ENCODE measurements around the gene SLC36A1.
"Not testable (repeated sequence)": the region's sequence is repeated elsewhere in the genome, so short reads cannot be mapped to it uniquely, and the experiment has no call there.

The SLC36A1 gene

DNA sequence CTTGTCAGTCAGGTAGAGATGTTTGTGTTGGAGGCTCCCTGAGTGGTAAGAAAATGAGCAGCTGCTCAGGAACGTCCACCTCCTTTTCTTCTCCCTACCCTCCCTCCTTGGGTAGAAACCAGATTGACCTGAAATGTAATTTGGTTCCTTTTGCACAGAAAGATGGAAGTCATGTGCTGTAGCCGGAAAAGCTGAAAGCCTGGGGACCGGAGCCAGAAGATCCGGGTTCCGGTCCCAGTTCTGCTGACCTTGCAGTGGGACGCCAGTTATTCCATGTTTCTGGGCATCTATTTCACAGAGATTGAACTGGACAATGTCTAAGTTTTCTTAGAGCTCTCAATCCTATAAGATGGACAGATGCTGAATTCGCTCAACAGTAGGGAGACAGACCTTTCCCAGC, 40.1 kb downstream of the SLC36A1 start:
- DNase-seq, result no peak

DNA sequence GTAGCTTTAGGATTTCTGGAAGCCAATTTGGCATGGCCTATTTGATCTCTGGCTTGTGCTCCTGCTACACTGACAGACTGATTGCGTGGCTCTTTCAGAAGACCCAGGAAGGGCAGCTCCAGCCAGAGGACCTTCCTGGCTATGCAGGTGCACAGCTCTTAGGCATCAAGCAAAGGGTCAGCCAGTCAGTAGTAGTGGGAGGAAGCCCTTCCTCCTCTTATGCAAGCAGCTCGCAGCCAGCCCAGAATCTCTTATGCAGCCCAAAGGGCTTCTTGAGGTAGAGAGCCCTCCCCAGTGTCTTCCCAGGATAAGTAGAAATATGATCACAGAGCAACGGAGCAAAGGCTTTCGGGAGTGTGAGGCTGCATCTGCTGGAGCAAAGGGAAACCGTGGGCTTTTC, 43.2 kb downstream of the SLC36A1 start:
- no peak for DNase-seq

DNA sequence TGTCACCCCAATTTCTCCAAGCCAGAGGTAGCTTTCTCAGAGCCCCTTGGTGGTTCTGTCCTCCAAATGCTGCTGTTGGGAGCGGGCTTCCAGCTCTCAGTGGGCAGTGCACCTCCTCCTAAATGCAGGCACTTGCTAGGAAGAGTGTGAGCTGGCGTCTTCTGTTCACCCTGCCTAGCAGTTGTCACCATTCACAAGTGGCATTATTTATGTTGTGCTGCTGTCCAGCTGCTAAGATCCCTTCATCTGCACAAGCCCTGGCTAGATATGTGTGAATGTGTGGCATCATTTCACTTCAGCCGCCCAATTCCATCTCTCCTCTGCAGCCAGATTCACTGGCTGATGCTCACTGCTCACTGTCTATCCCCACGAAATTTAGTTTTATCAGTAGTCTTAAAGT, 43.7 kb downstream of the SLC36A1 start:
- DNase-seq, result no peak

DNA sequence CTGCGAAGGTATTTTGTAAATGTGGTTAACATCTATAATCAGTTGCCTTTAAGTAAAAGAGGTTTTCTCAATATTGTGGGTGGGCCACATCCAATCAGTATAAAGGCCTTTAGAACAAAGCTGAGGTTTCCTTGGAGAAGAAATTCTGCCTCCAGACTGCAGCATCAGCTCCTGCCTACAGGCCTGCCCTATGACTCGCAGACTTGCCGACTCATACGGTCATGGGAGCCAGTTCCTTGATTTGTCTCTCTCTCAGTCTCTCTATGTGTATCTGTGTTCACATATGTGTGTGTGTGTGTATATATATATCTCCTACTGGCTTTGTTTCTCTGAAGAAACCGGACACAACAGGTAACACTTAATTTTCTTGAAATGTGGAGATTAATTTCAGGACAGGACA, 45.3 kb downstream of the SLC36A1 start:
- DNase-seq, result peak in 1 of 2 experiments; percentile 8

DNA sequence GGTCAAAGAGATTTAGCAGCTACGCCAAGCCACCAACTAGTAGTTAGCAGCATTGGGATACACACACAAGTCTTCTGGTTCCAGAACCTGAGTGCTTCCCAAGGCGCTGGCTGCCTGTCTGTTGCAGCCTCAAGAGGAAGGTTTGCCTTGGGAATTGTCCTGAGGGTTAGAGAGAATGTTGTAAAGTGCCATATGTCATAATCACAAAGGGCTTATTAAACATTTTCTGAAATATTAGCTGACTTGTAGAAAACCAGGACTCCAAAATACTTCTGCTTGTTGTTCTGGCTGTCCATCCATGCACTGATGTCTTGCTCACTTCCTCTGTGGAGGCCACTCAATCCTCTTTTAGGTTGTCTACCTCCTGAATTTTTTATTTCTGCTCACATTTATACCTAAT, 46.3 kb downstream of the SLC36A1 start:
- DNase-seq, result no peak

DNA sequence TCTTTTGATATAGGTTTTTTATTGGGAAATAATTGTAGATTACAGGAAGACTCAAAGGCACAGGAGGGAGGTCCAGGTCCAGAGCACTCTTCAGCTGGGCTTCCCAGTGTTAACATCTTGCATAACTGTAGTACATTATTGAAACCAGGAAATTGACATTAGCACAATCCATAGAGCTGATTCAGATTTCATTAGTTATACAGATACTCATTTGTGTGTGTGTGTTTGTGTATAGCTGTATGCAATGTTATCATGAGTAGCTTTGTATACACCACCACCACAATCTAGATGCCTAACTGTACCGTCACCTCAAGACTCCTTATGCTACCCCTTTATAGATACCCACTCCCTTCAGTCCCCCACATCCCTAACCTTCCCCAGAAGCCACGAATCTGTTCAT, 47.9 kb downstream of the SLC36A1 start:
- no peak for DNase-seq

DNA sequence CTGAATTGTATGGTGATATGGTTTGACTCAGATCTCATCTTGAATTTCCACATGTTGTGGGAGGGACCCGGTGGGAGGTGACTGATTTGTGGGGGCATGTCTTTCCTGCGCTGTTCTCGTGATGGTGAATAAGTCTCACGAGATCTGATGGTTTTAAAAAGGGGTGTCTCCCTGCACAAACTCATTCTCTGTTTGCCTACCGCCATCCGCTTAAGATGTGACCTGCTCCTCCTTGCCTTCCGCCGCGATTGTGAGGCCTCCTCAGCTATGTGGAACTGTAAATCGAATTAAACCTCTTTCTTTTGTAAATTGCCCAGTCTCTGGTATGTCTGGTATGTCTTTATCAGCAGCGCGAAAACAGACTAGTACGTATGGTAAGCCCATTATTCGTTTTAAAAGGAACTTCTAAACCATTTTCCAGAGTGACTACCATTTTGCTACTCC, 48.7 kb downstream of the SLC36A1 start:
- DNase-seq, result no peak

DNA sequence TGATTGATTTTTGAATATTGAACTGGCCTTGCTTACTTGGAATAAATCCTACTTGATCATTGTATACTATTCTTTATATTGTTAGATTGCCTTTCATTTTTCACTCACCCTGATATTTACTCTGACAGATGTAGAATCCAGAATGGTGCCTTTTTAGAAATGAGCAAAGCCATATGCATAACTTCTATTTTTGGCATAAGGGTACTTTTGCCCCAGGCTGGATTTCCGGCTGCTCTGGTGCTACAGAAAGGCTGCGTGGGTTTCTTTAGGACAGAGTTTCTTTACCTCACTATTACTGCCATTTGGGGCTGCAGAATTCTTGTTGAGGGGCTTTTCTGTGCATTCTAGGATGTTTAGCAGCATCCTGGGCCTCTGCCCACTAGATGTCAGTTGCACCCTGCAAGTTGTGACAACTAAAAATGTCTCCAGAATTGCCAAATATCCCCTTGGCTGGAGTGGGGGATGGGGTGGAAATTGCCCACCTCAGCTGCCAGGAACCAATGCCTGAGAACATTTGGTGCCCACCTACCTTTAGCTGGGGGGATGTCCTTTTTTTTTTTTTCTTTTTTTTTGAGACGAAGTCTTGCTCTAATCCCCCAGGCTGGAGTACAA, 50.1 kb downstream of the SLC36A1 start:
- no peak for DNase-seq

DNA sequence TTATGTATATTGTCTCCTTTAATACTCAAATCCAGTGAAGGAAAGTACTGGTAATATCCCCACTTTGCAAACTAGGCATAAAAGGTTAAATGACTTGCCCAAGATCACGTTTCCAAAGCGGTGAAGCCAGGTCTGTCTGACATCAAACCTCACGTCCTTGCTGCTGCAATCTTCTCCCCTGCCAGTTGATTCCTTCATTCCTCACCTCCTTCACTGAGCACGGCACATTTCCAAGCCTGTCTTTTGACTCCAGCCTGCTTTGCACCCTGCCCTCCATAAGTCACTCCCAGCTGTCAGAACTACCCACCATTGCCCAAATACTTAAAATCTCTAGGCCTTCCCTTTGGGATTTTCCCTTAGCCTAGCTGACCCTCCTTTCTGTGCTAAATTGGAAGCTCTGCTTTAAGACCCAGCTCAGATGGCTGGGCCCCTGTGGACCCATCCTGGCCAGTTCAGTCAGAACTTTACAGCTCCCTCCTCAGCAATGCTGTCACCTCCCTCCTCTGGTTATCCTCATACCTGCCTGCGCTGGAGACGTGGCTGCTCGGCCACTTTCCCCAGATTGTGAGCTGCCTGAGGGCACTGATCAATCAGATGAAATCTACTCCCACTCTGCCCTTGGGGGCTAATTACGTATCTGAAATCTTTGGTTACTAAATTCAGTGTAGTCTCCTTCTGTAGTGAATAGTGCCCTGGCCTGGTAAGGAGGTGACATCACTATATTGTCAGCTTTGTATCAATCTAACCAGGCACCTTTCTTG, 51.2 kb downstream of the SLC36A1 start:
- DNase-seq, result no peak

DNA sequence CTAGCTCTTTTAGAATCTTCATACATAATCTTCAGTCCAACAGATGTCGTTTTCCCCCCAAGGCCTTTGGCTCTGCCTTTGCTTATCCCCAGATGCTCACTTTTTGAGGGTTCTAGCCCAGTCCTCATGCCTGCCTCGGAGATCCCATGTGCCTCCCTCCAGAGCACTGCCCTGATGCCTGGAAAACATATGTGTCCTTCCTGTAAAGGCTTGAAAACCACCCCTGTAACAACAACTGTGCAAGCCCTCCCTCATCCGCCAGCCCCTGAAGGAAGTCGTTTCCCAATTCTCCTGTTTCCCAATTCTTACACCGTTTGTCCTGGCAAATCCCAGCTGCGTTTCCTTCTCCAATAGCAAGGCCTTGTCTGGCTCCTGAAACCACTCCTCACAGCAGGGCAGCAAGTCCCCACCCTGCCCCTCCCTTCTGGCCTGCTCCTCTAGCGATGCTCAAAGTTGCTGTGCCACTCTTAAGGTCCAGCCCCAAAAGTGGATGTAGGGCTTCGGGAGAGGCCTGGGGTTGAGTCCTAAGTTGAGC, 52.2 kb downstream of the SLC36A1 start:
- DNase-seq, result no peak

DNA sequence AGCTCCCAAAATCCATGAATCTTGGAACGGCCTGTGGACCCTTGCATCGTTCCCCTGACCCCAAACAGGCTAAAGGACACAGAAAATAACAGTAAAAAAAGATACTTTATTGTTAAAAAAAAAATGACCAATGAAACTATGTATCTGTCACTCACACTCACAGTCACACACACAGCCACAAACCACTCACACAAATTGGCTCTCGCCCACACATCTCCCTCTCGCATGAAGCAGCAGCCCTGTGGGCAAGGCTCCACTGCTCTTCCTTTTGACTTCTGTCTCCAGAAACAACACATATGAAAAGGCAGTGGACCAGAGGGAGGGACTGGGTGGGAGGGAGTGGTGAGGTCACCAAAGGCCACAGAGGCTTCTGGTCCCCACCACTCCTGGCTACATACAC, 56.6 kb downstream of the SLC36A1 start:
- DNase-seq, result no peak

DNA sequence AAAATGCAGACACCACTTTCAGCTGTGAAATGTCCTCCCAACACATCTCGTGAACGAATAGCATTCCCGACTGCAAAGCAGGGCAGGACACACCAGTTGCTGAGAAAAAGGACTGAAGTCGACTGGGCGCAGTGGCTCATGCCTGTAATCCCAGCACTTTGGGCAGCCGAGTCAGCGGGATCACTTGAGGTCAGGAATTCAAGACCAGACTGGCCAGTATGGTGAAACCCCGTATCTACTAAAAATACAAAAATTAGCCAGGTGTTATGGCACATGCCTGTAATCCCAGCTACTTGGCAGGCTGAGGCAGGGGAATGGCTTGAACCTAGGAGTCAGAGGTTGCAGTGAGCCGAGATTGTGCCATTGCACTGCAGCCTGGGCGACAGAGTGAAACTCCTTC, 60.9 kb downstream of the SLC36A1 start:
- DNase-seq, result not testable (repeated sequence)

DNA sequence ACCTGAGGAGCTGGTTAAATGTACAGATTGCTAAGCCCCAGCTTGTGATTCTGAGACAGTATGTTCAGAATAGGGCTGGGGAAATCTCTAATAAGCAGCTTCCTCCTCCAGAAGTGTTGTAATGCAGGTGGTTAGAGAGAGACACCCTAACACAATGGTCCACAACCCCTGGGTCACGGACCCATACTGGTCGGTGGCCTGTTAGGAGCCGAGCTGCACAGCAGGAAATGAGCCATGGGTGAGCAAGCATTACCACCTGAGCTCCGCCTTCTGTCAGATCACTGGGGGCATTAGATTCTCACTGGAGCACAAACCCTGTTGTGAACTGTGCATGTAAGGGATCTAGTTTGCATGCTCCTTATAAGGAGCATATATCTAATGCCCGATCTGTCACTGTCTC, 61.8 kb downstream of the SLC36A1 start:
- no peak for DNase-seq

DNA sequence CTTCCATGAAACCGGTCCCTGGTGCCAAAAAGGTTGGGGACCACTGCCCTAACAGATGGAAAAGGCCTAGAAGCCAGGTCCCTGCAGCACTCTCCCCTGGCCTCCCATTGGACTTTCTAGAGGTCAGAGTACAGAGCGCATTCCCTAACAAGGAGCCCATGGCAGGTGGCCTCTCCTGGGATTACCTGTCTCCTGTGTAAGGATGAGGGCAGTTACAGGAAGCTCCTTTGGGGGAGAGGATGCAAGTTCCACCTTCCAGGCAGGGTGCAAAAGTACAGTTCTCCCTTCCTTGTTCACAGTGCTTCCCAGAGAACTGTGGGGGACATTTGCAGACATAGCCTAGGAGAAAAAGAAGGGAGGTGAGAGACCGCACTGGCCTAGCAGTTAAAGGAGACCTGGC, 62.4 kb downstream of the SLC36A1 start:
- DNase-seq, result no peak

DNA sequence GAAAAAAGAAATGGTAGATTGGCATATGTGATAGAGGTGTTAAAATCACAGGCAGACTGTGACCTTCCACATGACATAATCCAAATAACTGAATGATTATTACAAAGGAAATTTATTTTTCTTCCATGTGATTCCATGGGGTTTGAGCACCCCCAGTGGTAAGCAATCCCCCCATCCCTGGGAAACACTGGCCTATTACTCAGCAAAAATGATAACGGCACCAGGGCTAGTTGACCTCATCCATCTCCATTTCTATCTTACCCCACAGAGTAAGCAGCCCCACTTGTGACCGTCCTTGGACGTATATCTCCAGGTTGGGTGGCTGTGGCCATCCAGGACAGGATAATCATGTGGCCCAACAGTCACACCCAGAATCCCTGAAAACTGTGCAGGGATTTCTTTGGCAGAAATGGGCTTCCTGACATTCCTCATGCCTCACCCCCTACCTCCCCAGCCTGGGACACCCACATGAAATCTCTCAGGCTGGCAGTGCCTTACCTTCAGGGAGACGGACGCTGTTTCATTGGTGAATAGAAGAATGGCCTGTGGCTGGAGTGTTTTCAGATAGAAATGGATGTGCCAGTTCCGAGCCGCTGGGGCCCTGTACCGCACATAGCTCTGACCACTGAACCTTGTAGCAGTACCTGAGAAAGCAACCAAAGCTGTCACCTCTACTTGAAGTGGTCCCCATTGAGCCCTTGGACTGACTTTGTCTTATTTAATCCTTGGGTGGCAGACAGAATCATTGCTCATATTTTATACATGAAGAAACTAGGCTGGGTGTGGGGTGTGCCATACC, 69.9 kb downstream of the SLC36A1 start:
- no peak for DNase-seq

DNA sequence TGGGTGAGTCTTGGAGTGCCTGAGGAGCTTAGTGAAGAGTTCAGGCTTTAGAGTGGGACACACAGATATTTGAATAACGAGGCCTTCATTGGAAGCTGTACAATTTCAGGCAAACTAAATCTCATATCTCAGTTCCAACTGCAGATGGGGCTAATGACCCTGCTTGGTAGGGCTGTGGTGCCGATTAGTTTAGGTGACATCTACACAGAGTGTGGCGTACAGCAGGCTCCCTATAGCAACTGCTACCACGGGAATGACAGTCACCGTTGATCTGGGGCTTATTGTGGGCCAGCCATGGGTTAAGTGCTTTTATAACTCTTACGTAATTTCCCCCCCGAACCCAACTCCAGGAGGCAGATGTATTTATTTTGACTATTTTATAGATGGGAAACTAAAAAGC, 72.9 kb downstream of the SLC36A1 start:
- no peak for DNase-seq

DNA sequence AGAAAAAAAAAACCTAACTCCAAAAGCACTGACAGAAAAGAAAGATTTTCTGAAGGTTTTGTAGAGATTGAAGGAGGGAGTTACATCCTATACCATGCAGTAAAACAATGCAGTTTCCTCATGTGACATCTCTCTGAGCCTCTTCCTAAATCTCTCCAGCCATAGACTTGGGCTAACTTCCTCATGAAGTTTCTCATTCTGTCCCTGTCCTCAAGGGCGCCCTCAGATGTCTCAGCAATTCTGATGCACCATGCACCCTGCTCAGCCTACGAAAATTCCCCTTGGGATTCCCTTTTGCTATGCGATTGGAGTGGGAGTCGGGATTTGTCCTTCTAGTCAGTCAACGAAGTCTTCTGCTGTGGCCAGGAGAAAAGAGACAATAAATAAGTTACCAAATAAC, 74.8 kb downstream of the SLC36A1 start:
- no peak for DNase-seq

DNA sequence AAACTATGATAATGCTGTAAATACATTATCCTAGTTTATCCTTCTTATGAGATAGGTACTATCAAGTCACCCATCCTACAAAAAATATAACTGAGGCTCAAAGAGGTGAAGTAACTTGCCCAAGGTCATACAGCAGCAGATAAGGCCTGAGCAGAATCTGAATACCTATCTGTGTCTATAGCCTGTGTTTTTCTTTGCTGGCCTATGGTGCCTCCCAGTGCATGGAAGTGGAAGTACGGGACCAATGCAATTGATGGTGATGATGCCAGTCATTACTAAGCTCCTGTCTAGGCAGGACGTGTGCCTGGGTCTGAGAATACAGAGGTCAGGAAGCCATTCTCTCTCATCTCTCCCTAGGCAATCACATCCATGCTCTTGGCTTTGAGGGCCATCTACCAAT, 75.9 kb downstream of the SLC36A1 start:
- peak in 1 of 2 experiments; percentile 12 for DNase-seq

DNA sequence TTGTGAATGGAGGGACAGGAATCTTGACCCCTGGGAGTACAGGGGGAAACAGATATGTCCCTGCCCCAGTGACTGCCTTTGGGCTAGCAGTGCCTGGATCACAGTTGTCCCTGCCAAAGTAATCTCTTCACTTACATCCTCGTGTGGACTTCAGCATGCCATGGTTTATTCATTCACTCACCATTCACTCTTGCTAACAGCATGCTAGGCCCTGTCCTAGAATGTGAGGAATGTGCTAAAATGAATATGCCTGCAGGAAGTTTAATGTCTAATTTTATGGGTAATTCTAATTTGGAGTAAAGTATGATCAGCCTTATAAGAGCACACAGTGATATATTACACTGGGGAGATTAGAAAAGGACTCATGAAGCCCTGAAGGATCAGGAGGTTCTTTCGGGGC, 80.8 kb downstream of the SLC36A1 start:
- no peak for DNase-seq

DNA sequence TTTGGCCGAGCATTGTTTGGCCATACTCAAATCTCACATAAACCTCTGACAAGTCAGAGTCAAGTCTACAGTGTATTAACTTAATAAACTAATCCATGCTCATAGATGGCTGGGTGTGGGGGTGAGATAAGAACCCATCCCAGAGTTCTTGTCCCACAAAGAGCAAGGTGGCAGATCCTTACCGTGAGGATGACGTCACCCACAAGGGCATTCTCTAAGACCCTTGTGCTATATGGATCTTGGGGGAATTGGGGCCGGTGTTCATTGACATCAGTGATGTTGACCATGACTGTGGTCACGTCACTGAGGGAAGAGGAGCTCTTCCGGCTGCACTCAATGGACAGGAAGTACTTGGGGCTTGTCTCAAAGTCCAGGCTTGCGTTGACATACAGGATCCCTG, 81.6 kb downstream of the SLC36A1 start:
- DNase-seq, result no peak

DNA sequence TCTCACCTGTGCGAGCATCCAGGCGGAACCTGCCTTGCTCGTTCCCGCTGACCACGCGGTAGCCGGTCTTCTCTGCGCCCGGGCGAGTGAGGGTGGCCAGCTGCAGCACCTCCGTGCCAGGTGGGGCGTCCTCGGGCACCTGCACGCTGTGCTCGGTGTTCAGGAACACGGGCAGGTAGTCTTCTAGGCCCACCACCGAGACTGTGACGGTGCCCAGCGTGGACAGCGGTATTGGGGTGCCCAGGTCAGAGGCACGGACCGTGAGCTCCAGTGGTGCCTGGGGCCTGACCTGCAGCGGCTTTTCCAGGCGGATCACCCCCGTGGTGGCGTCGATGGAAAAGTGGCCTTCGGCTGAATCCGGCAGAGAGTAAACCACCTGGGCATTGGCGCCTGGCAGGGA, 84.2 kb downstream of the SLC36A1 start:
- DNase-seq, result no peak

DNA sequence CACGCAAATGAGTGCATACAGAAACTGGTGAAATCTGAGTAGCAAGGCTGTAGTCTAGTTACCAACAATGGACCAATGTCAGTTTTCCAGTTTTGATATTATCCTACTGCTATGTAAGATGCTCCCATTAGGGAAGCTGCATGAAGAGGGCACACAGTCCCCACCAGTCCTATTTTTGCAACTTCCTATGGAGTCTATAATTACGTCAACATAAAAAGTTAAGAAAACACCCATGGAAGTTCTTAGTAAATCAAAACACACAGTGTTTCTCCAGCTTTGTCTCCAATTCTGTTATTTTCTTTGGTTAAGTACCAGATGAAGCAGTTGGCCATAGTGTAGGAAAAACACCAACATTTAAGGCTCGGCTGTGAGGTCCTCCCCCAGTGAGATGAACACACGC, 85.0 kb downstream of the SLC36A1 start:
- no peak for DNase-seq

DNA sequence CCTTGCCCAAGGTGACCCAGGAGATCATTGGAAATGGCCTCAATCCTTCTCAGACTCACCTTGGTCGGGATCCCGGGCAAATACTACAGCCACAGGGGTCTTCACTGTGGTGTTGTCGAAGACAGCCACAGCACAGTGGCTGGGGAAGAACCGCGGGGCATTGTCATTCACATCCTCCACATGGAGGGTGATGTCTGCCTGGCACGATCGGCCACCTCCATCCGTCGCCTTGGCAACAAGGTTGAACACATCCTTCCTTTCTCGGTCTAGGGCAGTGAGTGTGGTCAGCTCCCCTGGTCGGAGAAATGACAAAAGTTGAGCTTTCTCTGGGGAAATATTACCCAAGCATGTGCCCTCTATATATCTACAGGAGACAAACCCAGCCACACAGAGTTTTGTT, 86.9 kb downstream of the SLC36A1 start:
- DNase-seq, result no peak

DNA sequence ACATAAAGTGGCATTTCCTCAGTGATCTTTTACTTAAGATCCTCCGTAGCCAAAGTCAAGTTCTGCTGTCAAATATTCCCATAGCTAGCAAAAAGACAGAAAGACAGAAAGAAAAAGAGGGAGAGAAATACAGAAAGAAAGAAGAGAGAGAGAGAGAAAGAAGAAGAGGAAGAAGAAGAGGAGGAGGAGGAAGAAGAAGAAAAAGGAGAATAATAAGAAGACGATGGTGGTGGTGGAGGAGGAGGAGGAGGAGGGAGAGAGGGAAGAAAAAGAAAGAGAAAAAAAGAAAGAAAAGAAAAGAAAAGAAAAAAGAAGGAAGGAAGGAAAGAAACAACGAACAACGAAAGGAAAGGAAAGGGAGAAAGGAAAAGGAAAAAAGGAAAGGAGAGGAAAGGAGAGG, 89.6 kb downstream of the SLC36A1 start:
- no peak for DNase-seq
